SHP77 (cell line): Measurements from ENCODE around the gene CCDC15.

ENCODE experiments used
- DNase-seq, 2 experiments: peaks; one replicate each; lab custom pipeline; 2025; lab: John Stamatoyannopoulos, UW

Gene CCDC15

DNA sequence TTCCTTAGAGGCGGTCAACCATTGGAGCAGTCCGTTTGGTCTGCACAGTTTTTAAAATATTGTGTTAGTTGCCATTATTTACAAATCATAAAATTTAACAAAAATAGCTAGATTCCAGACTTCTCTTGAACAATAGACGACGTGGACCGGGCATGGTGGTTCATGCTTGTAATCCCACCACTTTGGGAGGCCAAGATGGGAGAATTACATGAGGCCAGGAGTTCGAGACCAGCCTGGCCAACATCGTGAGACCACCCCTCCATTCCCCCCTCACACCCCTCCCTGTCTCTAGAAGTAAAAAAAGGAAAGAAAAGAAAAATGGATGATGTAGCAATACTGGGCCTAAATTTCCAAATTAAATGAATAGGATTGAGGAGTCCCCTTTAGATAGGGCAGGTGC, 110.1 kb downstream of the CCDC15 start:
- DNase-seq, result no peak

DNA sequence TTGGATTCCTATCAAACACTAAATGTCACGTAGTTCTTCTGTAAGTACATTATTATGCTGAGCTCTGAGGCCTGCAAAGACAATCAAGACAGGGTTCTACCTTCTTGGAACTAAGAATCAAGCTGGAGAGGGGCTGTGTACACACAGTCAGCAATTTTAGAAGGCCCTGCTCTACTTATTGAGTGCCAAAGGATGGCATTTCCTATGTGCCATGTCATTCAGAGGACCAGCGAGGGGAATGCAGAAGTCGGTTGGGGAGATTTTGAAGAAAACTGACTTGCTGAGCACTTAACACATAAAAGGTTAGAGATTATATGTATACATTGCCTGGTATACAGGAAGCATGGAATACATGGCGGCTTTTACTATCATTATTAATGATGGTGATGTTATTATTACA, 114.4 kb downstream of the CCDC15 start:
- DNase-seq, result no peak

DNA sequence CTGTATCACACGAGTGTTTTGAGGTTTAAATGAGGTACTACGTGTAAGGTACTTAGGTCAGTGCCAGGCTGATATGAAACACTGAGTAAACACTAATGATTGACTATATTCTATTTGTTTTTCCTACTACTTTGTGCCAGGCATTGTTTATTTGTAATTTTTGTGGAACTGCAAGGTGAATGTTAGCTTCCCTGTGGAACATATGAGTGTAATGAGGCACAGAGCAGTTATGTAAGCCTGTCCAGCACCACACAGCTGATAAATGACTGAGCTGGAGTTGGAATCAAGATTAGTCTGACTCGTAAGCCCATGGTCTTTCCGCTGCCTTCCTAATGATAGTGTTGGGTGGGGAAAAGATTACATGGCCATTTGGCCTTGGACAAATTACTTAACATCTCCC, 115.0 kb downstream of the CCDC15 start:
- no peak for DNase-seq

DNA sequence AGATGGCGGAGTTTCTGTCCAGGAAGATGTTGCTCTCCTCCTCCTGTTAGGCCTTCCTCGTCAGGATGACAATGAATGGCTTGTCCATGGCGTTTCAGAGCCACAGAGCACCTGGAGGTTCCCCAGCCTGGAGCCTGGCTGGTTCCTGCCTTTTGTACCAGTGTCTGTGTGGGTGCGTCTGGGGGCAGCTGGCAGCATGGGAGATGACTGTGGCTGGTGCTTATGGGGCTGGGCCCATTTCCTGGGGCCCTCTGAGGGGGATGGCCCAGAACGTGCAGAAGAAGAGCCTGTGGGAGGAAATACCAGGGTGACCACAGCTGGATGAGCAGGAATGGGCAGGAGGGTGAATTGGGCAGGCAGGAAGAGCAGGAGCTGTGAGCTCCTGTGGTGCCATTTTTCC, 115.8 kb downstream of the CCDC15 start:
- no peak for DNase-seq

DNA sequence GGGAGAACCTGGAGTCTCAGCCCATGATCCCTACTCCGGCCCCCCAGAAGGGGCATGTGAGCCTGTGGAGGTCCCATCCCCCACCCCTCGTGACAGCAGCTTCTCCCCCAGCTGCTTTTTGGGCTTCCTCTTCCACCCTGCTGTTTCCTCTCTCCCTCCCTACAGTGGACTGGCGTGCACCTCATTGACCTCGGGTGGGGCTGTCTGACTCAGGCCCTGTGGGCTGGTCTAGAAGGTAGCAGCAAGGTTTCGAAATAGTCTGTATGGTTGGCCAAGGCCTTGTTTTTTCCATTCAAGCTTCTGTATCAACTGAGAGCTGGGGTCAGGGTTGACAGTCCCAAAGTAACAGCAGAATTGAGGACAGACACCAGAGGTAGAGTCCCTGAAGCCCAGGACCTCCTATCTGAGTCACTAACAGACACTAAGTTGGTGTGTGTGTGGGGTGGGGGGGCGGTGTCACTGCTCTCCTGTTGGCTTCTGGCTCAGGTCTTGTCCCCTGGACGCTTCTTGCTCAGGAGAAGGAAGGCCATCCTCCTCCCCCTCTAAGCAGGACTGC, 116.8 kb downstream of the CCDC15 start:
- no peak for DNase-seq

DNA sequence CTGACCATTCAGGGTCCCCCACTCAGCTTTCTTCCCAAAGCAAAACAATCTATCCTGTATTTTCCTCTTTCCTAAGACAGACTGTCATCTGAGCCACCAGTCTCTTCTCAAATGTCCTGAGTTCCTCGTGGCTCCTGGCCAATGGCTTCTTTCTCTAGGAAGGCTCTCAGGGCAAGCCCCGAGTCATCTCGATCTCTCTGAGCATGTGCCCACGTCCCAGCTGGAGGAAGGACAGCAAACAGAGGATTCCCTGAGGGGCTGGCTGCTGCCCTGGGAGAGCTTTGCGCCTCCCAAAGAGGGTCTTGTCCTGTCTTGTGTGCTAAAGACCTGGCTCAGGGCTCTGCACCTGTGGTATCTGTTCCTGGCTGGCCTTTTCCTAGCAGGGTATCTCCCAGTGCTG, 117.4 kb downstream of the CCDC15 start:
- DNase-seq, result no peak

DNA sequence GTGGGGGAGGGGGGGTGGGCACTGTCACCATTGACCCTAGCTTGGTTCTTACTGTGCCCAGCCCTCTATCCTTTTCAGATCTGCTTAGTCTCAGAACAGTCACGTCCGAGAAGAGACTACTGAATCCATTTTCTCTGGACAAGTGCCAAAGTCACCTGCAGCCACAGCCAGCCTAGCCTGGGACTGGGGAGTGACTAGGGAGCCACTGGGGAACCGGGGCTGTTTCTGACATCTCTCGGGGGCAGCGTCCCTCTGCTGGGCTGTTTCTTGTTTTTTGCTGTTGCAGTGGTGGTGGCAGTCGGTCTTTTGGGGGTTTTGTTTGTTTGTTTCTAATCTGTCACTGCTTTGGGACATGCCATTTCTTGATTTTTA, 117.8 kb downstream of the CCDC15 start:
- no peak for DNase-seq

DNA sequence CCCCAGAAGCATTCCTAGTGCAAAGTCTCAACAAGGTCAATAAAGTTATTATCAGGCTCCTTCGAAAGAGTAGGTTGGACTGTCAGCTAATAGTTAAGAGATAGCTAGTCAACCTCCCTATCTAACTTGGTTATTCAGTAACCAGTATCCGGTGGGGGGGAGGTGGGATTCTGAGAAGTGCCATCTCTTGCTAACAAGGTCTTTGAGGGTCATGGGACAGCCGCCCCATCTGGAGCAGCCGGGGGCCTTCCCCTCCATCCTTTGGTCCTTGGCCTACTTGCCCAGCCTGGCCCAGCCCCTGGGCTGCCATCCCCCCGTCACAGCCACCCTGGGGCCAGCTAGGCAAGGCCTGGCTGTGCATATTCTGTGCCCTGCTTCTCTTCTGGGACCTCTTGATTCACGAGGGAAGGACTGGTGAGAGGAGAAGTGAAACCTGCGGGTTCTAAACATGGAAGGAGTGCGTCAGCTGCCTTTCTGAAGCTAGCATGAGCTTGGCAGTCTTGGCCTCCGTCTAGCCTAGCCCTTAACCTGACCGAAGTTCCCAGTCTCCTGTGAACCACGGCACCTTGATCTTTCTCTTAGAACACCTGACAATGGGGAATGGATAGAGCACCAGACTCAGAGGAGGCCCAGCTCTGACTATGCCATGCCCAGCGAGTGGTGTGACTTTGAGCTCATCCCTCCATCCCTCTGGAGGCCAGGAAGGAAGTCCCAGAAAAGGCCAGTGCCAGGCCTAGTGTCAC, 118.4 kb downstream of the CCDC15 start:
- DNase-seq, result no peak

DNA sequence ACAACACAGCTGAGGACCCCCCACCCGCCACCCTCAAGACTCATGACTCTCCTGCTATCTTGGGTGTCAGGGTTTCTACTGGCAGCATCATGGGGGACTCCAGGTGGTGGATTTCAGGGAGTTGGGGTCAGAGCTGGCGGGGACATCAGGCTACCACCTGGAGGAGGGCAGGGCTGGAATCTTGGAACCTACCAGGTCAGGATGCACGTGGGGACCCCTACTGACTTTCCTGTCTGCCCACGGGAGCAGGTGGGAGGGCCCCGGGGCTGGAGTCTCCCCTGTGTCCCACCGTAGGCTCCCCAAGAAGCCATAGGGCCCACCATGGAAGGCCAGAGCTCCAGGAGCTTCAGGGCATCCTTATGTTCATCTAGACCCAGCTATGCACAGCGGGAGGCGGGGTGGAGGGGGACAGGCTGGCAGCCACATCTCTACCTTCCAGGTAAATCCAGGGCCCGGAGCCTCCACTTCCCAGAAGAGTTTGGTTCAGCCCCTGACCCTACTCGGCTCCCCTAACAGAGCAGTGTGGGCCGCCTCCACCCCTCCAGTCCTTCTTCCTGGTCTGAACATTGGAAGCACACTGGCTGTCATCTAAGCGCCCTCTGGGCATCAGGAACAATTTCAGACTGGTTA, 119.1 kb downstream of the CCDC15 start:
- no peak for DNase-seq

DNA sequence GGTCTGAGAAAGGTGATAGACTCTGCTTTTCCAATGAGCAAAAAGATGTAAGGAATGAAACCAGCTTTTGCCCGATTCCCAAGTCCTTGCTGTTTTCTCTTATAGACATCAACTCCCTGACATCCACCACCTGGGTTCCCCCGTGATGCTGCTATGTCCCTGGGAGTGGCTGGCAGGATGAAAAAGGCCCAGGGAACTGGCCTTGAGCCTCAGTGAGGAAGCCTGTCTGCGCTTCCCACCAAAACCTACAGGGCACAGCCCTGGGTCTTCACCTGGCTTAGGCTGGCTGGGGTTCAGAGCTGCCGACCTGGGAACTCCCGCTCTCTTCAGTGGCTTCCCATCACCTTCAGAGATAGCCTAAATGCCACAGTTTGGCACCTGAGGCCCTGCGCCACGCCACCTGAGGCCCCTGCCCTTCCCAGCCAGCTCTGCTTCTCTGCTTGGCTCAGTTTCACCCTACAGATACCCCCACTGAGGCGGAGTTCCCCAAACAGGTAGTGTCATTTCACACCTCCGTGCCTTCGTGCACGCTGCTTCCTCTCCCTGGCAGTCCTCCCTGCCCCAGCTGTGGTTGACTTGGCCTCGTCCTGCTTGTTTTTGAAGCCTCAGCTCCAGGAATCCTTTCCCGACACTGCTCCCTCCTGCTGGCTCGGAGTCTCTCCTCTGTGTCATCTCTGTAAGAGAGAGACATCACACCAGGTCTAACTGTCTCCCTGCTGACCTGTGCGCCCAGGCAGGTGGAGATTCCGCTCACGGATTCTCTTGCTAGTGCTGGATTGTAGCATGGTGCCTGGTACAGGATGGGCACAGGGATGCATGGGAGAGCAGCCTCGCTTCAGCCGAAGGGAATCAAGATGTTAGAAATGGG, 119.8 kb downstream of the CCDC15 start:
- no peak for DNase-seq

DNA sequence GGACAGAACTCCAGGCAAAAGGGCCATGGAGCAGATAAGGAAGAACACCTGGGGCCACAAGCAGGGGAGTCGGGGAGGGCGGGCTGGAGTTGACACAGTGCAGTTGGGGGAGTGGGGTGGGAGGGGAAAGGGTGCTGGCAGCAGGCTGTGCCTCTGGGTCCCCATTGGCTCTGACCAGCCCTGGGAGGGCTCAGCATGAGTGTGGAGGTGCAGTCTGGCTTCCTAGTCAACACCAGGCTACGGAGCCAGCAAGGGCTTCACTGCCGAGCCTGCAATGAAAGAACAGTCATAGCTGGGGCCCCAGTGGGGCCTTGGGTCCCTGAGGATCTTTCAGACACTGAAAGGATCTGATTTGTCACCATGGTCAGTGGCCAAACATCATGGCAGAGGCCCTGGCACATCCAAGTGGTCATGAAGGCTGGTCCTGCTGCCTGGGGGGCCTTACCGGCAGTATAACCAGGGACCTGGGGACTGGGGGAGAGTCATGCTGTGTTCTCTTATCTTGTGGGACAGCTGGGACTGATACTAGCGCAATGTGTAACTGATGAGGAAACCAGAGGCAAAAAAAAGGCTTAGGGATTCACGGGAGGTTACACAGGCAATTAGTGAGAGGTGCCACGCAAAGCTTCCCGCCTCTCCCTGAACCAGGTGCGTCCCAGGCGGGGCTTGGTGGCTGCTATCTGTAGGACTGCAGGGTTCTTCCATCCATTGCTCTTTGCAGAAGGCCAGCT, 120.7 kb downstream of the CCDC15 start:
- no peak for DNase-seq

DNA sequence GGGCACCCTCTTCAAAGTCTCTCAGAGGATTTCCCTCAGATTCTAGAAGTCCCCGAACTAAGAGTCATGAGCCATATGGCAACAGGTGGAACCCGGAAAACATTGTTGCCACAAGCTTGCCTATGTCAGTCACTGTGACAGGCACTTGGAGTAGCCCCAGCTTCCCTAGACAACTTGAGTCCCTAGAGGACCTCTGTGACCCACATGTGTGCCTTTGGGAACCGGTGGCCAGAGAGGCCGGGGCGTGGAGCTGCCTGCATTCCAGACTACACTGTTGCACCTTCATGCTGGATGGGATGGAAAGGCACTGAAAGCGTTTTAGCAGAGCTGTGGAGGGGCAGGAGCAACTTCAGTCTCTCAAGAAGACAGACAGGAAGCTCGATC, 121.2 kb downstream of the CCDC15 start:
- DNase-seq, result no peak

DNA sequence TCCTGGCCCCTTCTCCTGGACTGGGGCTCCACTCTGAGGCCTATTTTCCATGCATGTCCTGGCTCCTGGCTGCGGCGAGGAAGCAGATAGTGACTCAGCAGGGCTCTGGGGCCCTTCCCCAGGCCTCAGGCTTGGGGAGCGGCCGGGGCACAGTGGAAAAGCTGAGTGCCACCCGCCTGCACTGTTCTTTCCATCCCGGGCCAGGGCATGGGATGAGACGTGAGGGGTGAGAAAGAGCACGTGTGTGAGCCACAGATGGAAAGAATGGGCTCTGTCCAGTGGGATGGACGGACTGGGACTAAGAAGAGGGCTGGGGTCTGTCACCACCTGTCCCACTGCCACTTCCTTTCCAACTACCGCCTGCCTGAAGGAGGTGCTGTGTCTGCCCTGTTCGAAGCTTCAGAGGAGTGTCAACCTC, 121.9 kb downstream of the CCDC15 start:
- DNase-seq, result no peak

DNA sequence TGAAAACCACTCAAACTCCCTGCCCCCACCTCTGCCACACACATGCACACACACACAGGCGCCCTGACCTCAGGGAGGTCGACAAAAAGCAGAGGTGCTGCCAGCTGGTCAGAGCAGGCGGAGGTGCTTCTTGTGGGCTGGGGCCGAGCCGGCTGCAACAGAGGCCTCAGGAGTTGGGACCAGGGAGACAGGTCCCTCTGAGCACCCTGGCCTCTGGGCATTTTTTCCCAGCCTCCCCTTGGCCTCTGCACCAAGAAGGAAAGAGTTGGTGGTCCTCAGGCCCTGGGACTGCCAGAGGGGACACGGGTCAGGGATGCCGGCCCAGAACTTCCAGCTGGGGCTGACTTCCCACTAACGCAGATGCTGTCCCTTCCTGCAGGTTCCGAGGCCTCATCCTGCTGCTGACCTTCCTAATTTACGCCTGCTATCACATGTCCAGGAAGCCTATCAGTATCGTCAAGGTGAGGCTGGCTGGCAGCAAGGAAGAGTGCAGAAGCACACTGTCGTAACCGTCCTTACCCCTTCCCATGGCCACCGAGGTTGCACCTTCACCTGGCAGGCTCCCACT, 122.5 kb downstream of the CCDC15 start:
- no peak for DNase-seq

DNA sequence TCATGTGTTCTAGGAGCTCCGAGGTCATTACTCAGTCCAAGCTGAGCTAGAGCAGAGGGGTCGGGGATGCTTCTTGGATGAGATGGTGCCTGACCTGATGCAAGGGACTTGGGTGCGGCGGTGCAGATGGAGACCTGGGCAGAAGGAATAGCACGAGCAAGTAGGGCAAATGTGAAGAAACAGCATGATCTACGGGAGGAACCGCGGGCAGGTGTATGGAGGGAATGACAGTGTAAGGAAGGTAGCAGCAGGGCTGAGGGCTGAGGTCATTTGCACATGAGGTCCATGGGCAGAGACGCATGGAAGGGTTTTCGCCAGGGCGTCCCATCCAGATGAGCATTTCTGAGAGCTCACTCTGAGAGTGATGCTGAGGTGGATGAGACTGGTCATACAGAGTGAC, 124.0 kb downstream of the CCDC15 start:
- DNase-seq, result no peak

DNA sequence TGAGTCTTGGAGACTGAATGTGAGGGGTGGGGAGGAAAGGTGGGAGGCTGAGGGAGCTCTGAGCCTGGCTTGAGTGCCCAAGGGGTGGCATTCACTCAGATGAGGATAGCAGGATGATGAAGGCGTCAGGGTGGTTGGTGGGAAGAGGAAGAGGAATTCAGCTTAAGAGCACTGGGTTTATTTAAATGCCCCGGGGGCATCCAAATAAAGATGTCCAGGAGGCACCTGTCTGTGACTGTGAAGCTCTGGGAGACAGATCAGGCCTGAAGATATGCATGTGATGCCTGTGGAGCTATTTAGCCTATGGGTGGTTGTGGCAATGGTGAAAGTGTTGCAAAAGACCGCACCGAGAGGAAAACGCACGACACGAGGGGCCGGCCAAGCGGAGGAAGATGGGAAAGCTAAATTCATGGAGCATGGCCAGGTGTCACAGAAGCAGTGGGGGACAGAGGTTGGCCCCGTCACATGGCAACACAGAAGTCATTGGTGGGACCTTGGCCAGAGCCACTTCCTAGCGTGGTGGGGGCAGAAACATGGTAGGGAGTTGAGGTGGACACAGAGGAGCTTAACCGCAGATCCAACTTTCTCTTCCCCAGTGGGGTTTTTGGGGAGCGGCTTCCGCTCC, 124.6 kb downstream of the CCDC15 start:
- no peak for DNase-seq

DNA sequence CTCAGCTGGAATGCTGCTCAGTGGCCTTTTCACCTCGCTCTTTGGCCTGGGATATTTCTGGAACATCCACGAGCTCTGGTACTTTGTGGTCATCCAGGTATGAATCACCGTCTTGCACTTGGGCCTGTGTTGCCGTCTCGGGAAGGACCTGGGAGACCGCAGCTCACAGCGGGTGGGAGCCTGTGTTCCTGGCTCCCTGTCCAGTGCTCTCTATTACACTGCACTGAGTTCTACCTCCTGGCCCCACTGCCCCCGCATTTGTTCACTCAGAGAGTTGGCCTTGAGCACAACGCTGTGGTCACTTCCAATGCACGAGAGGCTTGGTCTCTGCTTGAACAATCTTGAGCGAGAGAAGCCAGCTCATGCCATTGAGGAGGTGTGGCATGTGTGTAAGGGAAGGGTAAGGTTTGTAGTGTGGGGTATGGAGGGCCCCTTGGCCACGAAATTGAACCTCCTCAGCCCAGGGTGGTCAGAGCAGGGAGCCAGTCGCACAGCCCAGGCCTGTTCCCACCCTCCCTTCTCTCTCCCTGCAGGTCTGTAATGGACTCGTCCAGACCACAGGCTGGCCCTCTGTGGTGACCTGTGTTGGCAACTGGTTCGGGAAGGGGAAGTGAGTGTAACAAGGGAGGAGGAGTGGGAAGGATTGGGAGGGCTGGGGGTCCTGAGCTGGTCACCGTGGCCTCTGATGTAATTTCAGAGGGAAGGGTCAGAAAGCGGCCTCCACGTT, 125.3 kb downstream of the CCDC15 start:
- DNase-seq, result no peak

DNA sequence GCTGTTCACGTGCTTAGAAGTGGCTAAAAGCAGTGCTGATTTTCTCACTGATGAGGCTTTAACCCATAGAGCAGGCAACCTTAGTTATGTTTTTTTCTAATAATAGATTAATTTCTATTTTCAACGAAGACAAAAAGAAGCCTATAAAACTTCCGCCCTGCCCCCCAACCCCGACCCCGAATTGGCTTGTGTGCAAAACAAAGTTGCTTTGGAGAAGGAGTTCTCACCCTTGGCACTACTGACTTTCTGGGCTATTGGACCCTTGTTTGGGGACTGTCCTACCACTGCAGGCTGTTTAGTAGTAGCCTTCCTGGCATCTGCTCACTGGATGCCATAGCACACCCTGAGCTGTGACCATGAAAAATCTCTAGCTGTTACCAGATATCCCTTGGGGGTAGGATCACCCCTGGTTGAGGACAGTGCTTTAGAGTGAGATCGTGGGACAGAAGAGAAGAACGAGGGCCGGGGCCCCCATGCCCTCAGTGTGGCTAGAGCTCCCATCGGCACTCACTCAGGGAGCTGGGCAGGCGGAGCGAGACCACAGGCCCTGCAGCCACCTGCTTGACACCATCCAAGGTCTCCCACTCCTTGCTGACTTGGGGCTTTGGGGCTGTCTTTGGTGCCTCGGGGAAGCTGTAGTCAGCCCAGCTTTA, 126.0 kb downstream of the CCDC15 start:
- no peak for DNase-seq

DNA sequence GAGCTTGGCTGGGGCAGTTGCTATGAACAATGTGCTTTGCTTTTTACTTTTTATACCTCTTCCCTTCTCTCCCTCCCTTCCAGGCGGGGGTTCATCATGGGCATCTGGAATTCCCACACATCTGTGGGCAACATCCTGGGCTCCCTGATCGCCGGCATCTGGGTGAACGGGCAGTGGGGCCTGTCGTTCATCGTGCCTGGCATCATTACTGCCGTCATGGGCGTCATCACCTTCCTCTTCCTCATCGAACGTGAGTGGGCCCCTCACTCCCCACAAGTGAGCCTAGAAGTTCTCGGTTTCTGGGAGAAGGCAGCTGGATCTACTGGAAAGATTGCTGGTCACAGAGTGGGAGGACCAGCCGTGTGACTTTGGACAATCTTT, 126.5 kb downstream of the CCDC15 start:
- no peak for DNase-seq
